H1 (cell line): ENCODE measurements around the gene RP9. TPM values are rescaled to one million over a fixed set of nuclear protein-coding genes. Genes with fewer than 3 reads are reported as not detected.
A peak's percentile ranks its signal among the peaks of the same experiment; 100 is the strongest.

ENCODE experiments used
- CTCF ChIA-PET: fragments of 300-600 bp; sonication (Branson Sonifier 250); formaldehyde crosslinking; loops from one replicate; lab custom pipeline; 2021; ENCODE audit not compliant: partially characterized antibody; lab: Charles Lee
- POLR2A ChIA-PET: fragments of 300-600 bp; sonication (Branson Sonifier 250); formaldehyde crosslinking; loops from one replicate; lab custom pipeline; 2021; ENCODE audit warnings: inconsistent platforms; ENCODE audit not compliant: partially characterized antibody; lab: Charles Lee
- DNase-seq, 2 experiments: peaks; one replicate each; pipeline versions ENCODE4 v3.0.0 to v3.0.0-alpha.2; 2010 to 2022; ENCODE audit warnings: low spot score in 2 of 2, low read depth in 1 of 2, mixed read lengths in 1 of 2
- FAIRE-seq: peaks from 2 replicates; lab custom pipeline; 2011; peaks lifted over from hg19 to GRCh38; lab: Jason Lieb, UNC
- H2AFZ ChIP-seq: 2 replicates; pipeline ENCODE4 v1.8.1; 2012; ENCODE audit warnings: low read length, inconsistent platforms
- H2AK5ac ChIP-seq: 2 replicates; pipeline ENCODE4 v1.6.1; 2013; ENCODE audit warnings: low read depth, low read length
- H2BK120ac ChIP-seq: replicated peaks from 2 replicates; pipeline ENCODE3; 2013; ENCODE audit warnings: low read depth, low read length, inconsistent platforms
- H2BK12ac ChIP-seq: 2 replicates; pipeline ENCODE4 v1.6.1; 2013; ENCODE audit warnings: low read depth, low read length
- H2BK15ac ChIP-seq: 2 replicates; pipeline ENCODE4 v1.6.1; 2013; ENCODE audit warnings: low read length
- H2BK20ac ChIP-seq: 2 replicates; pipeline ENCODE4 v1.6.1; 2013; ENCODE audit warnings: low read length
- H2BK5ac ChIP-seq: 2 replicates; pipeline ENCODE4 v1.6.1; 2013; ENCODE audit warnings: low read depth, low read length
- H3K14ac ChIP-seq: 2 replicates; pipeline ENCODE4 v1.6.1; 2013; ENCODE audit warnings: inconsistent platforms; ENCODE audit not compliant: insufficient read length
- H3K18ac ChIP-seq: 2 replicates; pipeline ENCODE4 v1.6.1; 2013; ENCODE audit warnings: low read length; ENCODE audit errors: extremely low read depth
- H3K23ac ChIP-seq: 2 replicates; pipeline ENCODE4 v1.6.1; 2013; ENCODE audit warnings: inconsistent platforms; ENCODE audit not compliant: insufficient read length
- H3K23me2 ChIP-seq: 2 replicates; pipeline ENCODE4 v1.6.1; 2013; ENCODE audit warnings: low read depth, low read length
- H3K27ac ChIP-seq: 2 replicates; pipeline ENCODE4 v1.6.1; 2011; ENCODE audit warnings: low read depth, low read length, inconsistent platforms
- H3K27me3 ChIP-seq, 4 experiments: replicated peaks in 1 of 4; 1 replicate in 1 of 4; 2 replicates in 3 of 4; pipeline versions ENCODE4 v1.6.1 to v1.8.1; 2011 to 2013; ENCODE audit warnings: low read length in 3 of 4, mild to moderate bottlenecking in 3 of 4, inconsistent platforms in 2 of 4, mixed read lengths in 2 of 4, moderate library complexity in 1 of 4; ENCODE audit not compliant: control insufficient read depth in 3 of 4, insufficient read depth in 3 of 4; ENCODE audit errors: extremely low read depth in 1 of 4
- H3K36me3 ChIP-seq, 4 experiments: 2 replicates each; pipeline versions ENCODE4 v1.6.1 to v1.8.1; 2011 to 2013; ENCODE audit warnings: mild to moderate bottlenecking in 4 of 4, low read length in 3 of 4, moderate library complexity in 2 of 4, control low read depth in 1 of 4, inconsistent platforms in 1 of 4; ENCODE audit not compliant: insufficient read depth in 4 of 4, control insufficient read depth in 2 of 4
- H3K4ac ChIP-seq: replicated peaks from 2 replicates; pipeline ENCODE3; 2013; ENCODE audit warnings: low read length, low read depth, mixed read lengths, inconsistent platforms; ENCODE audit not compliant: insufficient read length
- H3K4me1 ChIP-seq, 4 experiments: replicated peaks in 1 of 4; 1 replicate in 1 of 4; 2 replicates in 3 of 4; pipeline versions ENCODE4 v1.6.1 to v1.8.1; 2011 to 2013; ENCODE audit warnings: low read length in 3 of 4, inconsistent platforms in 2 of 4, mixed read lengths in 1 of 4; ENCODE audit not compliant: insufficient read depth in 4 of 4, control insufficient read depth in 3 of 4
- H3K4me2 ChIP-seq, 2 experiments: 2 replicates each; pipeline versions ENCODE4 v1.6.1 to v1.8.1; 2011 to 2013; ENCODE audit warnings: low read depth in 2 of 2, low read length in 2 of 2, control low read depth in 1 of 2, inconsistent platforms in 1 of 2, mild to moderate bottlenecking in 1 of 2; ENCODE audit not compliant: insufficient read depth in 1 of 2
- H3K4me3 ChIP-seq, 4 experiments: fragments of 200-600, 300-600 bp in 1 of 4; sonication (generic), shearing (Covaris generic), sonication (Bioruptor Twin) in 1 of 4; 2 replicates each; pipeline versions ENCODE4 v1.5.1 to v1.8.1; 2011 to 2016; ENCODE audit warnings: low read length in 4 of 4, low read depth in 3 of 4, control low read depth in 2 of 4, inconsistent platforms in 2 of 4, mild to moderate bottlenecking in 2 of 4, mixed read lengths in 1 of 4, moderate library complexity in 1 of 4; ENCODE audit not compliant: insufficient read depth in 2 of 4; ENCODE audit errors: extremely low read depth in 1 of 4
- H3K56ac ChIP-seq: replicated peaks from 2 replicates; pipeline ENCODE3; 2013; ENCODE audit warnings: low read depth, mild to moderate bottlenecking, mixed read lengths, low read length, inconsistent platforms; ENCODE audit not compliant: insufficient read length
- H3K79me1 ChIP-seq: 2 replicates; pipeline ENCODE4 v1.6.1; 2013; ENCODE audit warnings: low read depth, low read length, control low read depth
- H3K79me2 ChIP-seq, 2 experiments: 2 replicates each; pipeline versions ENCODE4 v1.6.1 to v1.8.1; 2012 to 2013; ENCODE audit warnings: low read length in 2 of 2, mild to moderate bottlenecking in 2 of 2, inconsistent platforms in 1 of 2; ENCODE audit not compliant: insufficient read depth in 2 of 2, control insufficient read depth in 1 of 2
- H3K9ac ChIP-seq, 4 experiments: replicated peaks in 1 of 4; 1 replicate in 1 of 4; 2 replicates in 3 of 4; pipeline versions ENCODE4 v1.6.1 to v1.8.1; 2011 to 2013; ENCODE audit warnings: low read depth in 3 of 4, low read length in 3 of 4, control low read depth in 2 of 4, mild to moderate bottlenecking in 2 of 4, moderate library complexity in 2 of 4, inconsistent platforms in 1 of 4; ENCODE audit errors: extremely low read depth in 1 of 4
- H3K9me3 ChIP-seq, 2 experiments: 2 replicates each; pipeline versions ENCODE4 v1.6.1 to v1.8.1; 2012 to 2013; ENCODE audit warnings: mild to moderate bottlenecking in 2 of 2, moderate library complexity in 2 of 2, control low read depth in 1 of 2, inconsistent platforms in 1 of 2, low read depth in 1 of 2, low read length in 1 of 2, mixed read lengths in 1 of 2; ENCODE audit not compliant: insufficient read depth in 2 of 2
- H4K20me1 ChIP-seq, 2 experiments: replicated peaks in 1 of 2; 2 replicates each; pipeline versions ENCODE3 to v1.8.1; 2011 to 2013; ENCODE audit warnings: inconsistent platforms in 2 of 2, low read length in 2 of 2, mild to moderate bottlenecking in 1 of 2; ENCODE audit not compliant: insufficient read depth in 2 of 2, control insufficient read depth in 1 of 2
- H4K5ac ChIP-seq: 2 replicates; pipeline ENCODE4 v1.6.1; 2013; ENCODE audit warnings: low read length, low read depth, mixed read lengths, inconsistent platforms; ENCODE audit not compliant: insufficient read length
- H4K8ac ChIP-seq: 2 replicates; pipeline ENCODE4 v1.8.0; 2013; ENCODE audit warnings: mild to moderate bottlenecking, moderate library complexity, low read length, inconsistent platforms; ENCODE audit not compliant: insufficient read depth; ENCODE audit errors: extremely low read depth
- H4K91ac ChIP-seq: replicated peaks from 2 replicates; pipeline ENCODE3; 2013; ENCODE audit warnings: low read length, mixed read lengths, inconsistent platforms; ENCODE audit not compliant: insufficient read length
- EP300 ChIP-seq, 2 experiments: IDR thresholded peaks; 1 replicate in 1 of 2; 2 replicates in 1 of 2; pipeline ENCODE4 v1.6.1; 2011 to 2012; ENCODE audit warnings: low read depth in 2 of 2, low read length in 2 of 2, mild to moderate bottlenecking in 2 of 2, borderline replicate concordance in 1 of 2, inconsistent platforms in 1 of 2, moderate library complexity in 1 of 2
- polyA plus RNA-seq, 7 experiments: library from polyadenylated mRNA; depleted of rRNA in 3 of 7; stranded (reverse) in 5 of 7; unstranded in 2 of 7; fragments of >200 nt in 5 of 7; fragments of 200-250 nt in 2 of 7; gene quantifications; 1 replicate in 5 of 7; 2 replicates in 1 of 7; 4 replicates in 1 of 7; pipeline versions ENCODE4 v1.2.1 to v1.2.3, GENCODE V29; 2011 to 2013; ENCODE audit warnings: missing spikeins in 2 of 7, mixed read lengths in 2 of 7
- total RNA-seq: library from RNA; stranded (reverse); fragmentation: NEBNext Ultra II Directional; extraction: Animal tissue kit (Norgen Biotek cat#: 25700); gene quantifications from 2 replicates; pipeline ENCODE4 v1.2.1, GENCODE V29; 2021

The RP9 gene
- total and polyA plus RNA-seq, 2 of the 8 experiments (the other 6 are each of a cell fraction or from before 2014, with no cell fraction given), result 11.0 to 12.4 TPM

GRCh38 chr7:33114976-33115375 lies 5.8 kb upstream of the RP9 start:
- Histone ChIP-seq H4K20me1 (no peaks in the 10 kb centered on the region), H4K91ac (no peak overlapping the region), H3K14ac (no peak overlapping the region), H2AFZ (0 out of 2 replicates have a peak overlapping the region, but pooled peaks have one; percentile 2), H3K4ac (no peak overlapping the region), H4K5ac (no peak overlapping the region), H3K9ac (no peak overlapping the region), H3K36me3 (no peaks in the 10 kb centered on the region), H3K27me3 (0 out of 7 replicates have a peak, but pooled peaks cover 0 to 3% (median 0%) of the 10 kb centered on the region in 4 experiments), H3K4me2 (no peak overlapping the region), H3K23me2 (no peaks in the 10 kb centered on the region), H2BK120ac (no peak overlapping the region), H4K8ac (no peak overlapping the region), H3K4me3 (no peak overlapping the region), H3K9me3 (no peaks in the 10 kb centered on the region), H3K23ac (no peak overlapping the region), H3K79me2 (no peaks in the 10 kb centered on the region), H2BK20ac (no peak overlapping the region), H3K4me1 (no peaks in the 10 kb centered on the region), H2BK15ac (no peak overlapping the region), H3K18ac (no peak overlapping the region), H3K27ac (no peak overlapping the region), H2AK5ac (no peak overlapping the region), H2BK5ac (no peak overlapping the region), H3K79me1 (no peaks in the 10 kb centered on the region; the same call in 1 of the 2 replicates), H3K56ac (no peak overlapping the region), H2BK12ac (no peak overlapping the region)
- POLR2A ChIA-PET, result interaction anchor here (1.0 kb wide), 1 partner anchor 62 kb away, joined by 4 read pairs; no protein-coding TSS in a partner anchor
- no peak for FAIRE-seq
- CTCF ChIA-PET, result interaction anchor here (0.6 to 1.1 kb wide), 2 partner anchors 12 to 38 kb away, joined by 3 to 5 read pairs; no protein-coding TSS in a partner anchor
- TF ChIP-seq EP300 (IDR thresholded peaks at IDR 0.05; ENCODE audit: borderline replicate concordance in 1 of 2, low read depth in 2 of 2, low read length in 2 of 2), result no peak
- no peak for DNase-seq
